Measurements from ENCODE around the gene CYP4F2. TPM values are rescaled to one million over a fixed set of nuclear protein-coding genes. Genes with fewer than 3 reads are reported as not detected.

The CYP4F2 gene
- total and polyA plus RNA-seq, 2 of the 8 experiments (the other 6 are each of a cell fraction or from before 2014, with no cell fraction given) = not detected

GRCh38 chr19:15891434-15891833 lies 6.4 kb downstream of the CYP4F2 start:
- no peak overlapping the region for H3K4me2 ChIP-seq (ENCODE audit: insufficient read depth in 1 of 2, low read depth in 2 of 2, low read length in 2 of 2)
- H3K14ac ChIP-seq (ENCODE audit: insufficient read length) = no peak overlapping the region
- ChIA-PET POLR2A (ENCODE audit: partially characterized antibody) (no interaction called here), CTCF (ENCODE audit: partially characterized antibody) (interaction anchor here (1.2 kb wide), 1 partner anchor 16 kb away, joined by 4 read pairs; no protein-coding TSS in a partner anchor)
- H3K4me1 ChIP-seq (replicated peaks in 1 of 4; ENCODE audit: control insufficient read depth in 3 of 4, insufficient read depth in 4 of 4, low read length in 3 of 4) = no peaks in the 10 kb centered on the region
- H3K27ac ChIP-seq (ENCODE audit: low read depth, low read length) = no peak overlapping the region
- H3K9ac ChIP-seq (replicated peaks in 1 of 4; ENCODE audit: extremely low read depth in 1 of 4, low read depth in 3 of 4, low read length in 3 of 4) = no peak overlapping the region
- H3K79me2 ChIP-seq (ENCODE audit: control insufficient read depth in 1 of 2, insufficient read depth in 2 of 2, low read length in 2 of 2) = no peaks in the 10 kb centered on the region
- H2BK5ac ChIP-seq (ENCODE audit: low read depth, low read length) = no peak overlapping the region
- H3K23ac ChIP-seq (ENCODE audit: insufficient read length) = no peak overlapping the region
- H3K4me3 ChIP-seq (ENCODE audit: extremely low read depth in 1 of 4, insufficient read depth in 2 of 4, low read depth in 3 of 4, low read length in 4 of 4) = no peak overlapping the region
- H4K8ac ChIP-seq (ENCODE audit: extremely low read depth, insufficient read depth, low read length) = no peak overlapping the region
- no peak overlapping the region for H2AFZ ChIP-seq (ENCODE audit: low read length)
- FAIRE-seq (no peak), DNase-seq (ENCODE audit: low read depth in 1 of 2, low spot score in 2 of 2) (no peak)
- H2BK12ac ChIP-seq (ENCODE audit: low read depth, low read length) = no peak overlapping the region
- no peak overlapping the region for H2AK5ac ChIP-seq (ENCODE audit: low read depth, low read length)
- no peak overlapping the region for H2BK15ac ChIP-seq (ENCODE audit: low read length)
- peaks cover 5% of the 10 kb centered on the region; the same call in 1 of the 2 replicates for H3K23me2 ChIP-seq (ENCODE audit: low read depth, low read length)
- H4K20me1 ChIP-seq (replicated peaks in 1 of 2; ENCODE audit: control insufficient read depth in 1 of 2, insufficient read depth in 2 of 2, low read length in 2 of 2) = no peaks in the 10 kb centered on the region
- no peak overlapping the region for H2BK20ac ChIP-seq (ENCODE audit: low read length)
- H3K18ac ChIP-seq (ENCODE audit: extremely low read depth, low read length) = no peak overlapping the region
- H3K9me3 ChIP-seq (ENCODE audit: insufficient read depth in 2 of 2, low read depth in 1 of 2, low read length in 1 of 2) = peaks cover 76 to 89% of the 10 kb centered on the region in 2 experiments
- no peaks in the 10 kb centered on the region for H3K27me3 ChIP-seq (replicated peaks in 1 of 4; ENCODE audit: control insufficient read depth in 3 of 4, extremely low read depth in 1 of 4, insufficient read depth in 3 of 4, low read length in 3 of 4)
- WGBS, 2 experiments (ENCODE audit: extremely low coverage in 1 of 2, insufficient coverage in 1 of 2, insufficient read length in 1 of 2, insufficient replicate concordance in 2 of 2, low coverage in 1 of 2, low lambda C conversion rate in 2 of 2, missing lambda C conversion rate in 1 of 2) = 68% methylated on average over 6 of the region's 6 CpGs; no CpG with 5 or more reads in 1 of the 2 experiments
- H4K91ac ChIP-seq (replicated peaks; ENCODE audit: insufficient read length, low read length) = no peak overlapping the region
- H4K5ac ChIP-seq (ENCODE audit: insufficient read length, low read depth, low read length) = no peak overlapping the region
- no peak overlapping the region for H3K4ac ChIP-seq (replicated peaks; ENCODE audit: insufficient read length, low read depth, low read length)
- H3K36me3 ChIP-seq (ENCODE audit: control insufficient read depth in 2 of 4, insufficient read depth in 4 of 4, low read length in 3 of 4) = no peaks in the 10 kb centered on the region
- H2BK120ac ChIP-seq (replicated peaks; ENCODE audit: low read depth, low read length) = no peak overlapping the region
- H3K56ac ChIP-seq (replicated peaks; ENCODE audit: insufficient read length, low read depth, low read length) = no peak overlapping the region
- no peaks in the 10 kb centered on the region for H3K79me1 ChIP-seq (ENCODE audit: low read depth, low read length)
- no peak for TF ChIP-seq HDAC6 (IDR thresholded peaks at IDR 0.05; ENCODE audit: low read depth, low read length)
- TF ChIP-seq JUN (IDR thresholded peaks at IDR 0.05; ENCODE audit: low read depth, low read length) = no peak
- no peak for TF ChIP-seq SIN3A (conservative IDR thresholded peaks at IDR 0.05 in 1 of 2, IDR thresholded peaks at IDR 0.05 in 1 of 2; ENCODE audit: low read depth in 1 of 2, low read length in 2 of 2)
- no peak for TF ChIP-seq YY1 (IDR thresholded peaks at IDR 0.05; ENCODE audit: low read depth, low read length)
- TF ChIP-seq ZNF274 (IDR thresholded peaks at IDR 0.05; ENCODE audit: borderline replicate concordance, extremely low read depth, low read length) = no peak
- TF ChIP-seq JUND (IDR thresholded peaks at IDR 0.05; ENCODE audit: low read length) = no peak

All from H1 (cell line).